Measurements from ENCODE around the gene ABCC4.
"Not testable (repeated sequence)": the region's sequence is repeated elsewhere in the genome, so short reads cannot be mapped to it uniquely, and the experiment has no call there.

The ABCC4 gene

DNA sequence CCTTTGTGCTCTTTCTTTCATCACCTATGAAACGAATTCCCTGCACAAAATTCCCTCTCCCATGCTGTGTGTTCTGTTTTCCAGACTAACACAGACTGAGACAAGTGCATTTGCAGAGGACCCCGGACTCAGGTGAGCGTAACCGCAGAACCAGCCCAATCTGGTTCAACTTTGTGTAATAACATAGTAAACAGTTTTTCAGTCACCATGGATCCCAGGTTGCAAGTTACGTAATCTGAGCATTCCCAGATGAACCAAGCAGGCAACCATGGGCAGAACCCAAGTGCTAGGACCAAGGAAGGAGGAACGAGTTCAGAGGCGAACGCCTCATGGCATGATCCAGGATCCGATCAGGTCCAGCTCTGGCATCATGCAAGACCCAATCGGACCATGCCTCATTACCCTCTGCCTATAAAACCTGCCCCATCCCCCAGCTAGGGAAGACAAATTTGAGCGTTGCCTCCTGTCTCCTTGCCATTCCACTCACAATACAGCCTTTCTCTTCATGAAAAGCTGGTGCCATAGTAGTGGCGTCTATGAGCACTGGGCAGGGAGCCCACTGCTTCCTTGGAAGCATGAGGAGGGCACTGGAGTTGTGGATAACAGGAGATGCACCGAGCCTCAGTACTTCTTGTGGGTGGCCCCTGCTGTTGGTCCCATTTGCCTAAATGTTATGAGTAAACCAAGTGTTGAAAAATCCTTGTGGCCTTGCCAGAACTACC lies 107.6 kb downstream of the ABCC4 start:
- no peak for DNase-seq

DNA sequence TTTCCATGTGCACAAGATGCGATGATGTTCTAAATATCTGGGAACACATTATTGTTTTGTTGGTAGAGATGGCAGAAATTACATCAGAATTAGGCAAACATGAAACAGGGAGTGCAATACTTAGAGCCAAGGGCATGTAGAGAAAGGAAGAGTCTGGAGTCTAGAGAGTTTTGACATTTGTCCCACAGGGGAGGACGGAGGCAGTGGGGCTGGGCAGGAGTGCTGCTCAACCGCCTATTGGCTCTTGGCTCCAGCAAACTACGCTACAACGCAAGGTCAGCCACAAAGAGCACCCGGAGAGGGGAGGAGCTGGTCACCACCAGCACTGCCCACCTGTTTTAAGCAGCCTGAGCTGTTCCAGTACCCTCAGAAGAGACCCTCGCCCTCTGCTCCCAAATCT lies 108.3 kb downstream of the ABCC4 start:
- DNase-seq, result no peak

DNA sequence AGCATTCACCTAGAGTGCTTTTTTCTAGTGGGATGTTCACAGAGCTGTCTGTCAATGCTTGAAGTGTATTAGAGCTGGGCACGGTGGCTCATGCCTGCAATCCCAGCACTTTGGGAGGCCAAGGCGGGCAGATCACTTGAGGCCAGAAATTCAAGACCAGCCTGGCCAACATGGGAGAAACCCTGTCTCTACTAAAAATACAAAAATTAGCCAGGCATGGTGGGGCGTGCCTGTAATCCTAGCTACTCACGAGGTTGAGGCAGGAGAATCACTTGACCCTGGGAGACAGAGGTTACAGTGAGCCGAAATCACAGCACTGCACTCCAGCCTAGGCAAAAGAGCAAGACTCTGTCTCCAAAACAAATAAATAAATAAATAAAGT lies 108.7 kb downstream of the ABCC4 start:
- DNase-seq, result not testable (repeated sequence)

DNA sequence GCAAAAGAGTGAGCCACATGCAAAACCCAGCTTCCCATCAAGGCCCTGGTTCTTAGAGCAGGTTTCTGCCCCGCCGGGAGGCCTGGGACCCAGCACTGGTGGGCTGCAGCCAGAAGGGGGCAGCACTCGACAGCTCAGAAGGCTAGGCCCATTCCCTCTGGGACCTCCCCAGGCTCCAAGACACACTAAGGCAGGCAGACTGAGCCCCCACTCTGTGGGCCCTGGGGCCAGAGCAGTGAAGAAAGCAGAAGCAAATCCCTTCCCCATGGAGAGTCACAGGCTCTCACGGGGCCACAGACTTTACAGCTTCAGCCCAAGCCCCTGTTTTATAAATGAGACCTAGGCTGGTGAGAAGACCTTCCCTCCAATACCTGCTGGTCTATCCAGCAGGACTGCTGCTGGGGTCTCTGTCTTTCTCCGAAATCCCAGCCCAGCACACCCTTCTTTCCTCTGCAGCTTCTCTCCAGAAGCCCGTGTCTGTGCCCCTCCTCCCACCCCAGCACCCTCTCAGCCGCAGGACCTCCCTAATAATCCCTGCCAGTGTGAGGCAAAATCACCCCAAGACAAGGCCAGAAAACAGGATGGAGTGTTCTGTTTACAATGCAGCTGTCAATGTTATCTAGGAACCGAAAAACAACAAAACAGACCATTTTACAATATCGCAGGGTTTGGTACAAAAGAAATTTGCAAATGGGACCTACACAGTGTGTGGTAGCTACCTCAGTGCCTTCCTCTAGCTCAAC lies 109.3 kb downstream of the ABCC4 start:
- peak; percentile 46 for DNase-seq

DNA sequence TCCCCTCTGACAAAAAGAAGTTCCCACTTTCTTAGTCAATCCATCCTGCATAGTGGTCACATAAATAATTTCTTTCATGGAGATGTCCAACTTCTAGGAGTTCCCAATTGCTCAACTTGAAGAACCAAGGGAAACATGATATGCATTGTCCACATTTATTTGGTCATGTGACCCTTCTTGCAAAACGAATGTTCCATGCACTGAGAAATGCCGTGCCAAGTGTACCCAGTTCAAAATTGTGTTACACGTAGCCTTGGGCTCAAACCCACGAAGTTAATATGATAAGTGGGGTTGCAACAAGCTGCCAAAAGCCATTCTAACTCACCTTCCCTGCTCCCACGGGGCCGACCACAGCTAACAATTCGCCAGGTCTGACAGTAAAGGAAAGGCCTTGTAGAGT lies 113.1 kb downstream of the ABCC4 start:
- no peak for DNase-seq

DNA sequence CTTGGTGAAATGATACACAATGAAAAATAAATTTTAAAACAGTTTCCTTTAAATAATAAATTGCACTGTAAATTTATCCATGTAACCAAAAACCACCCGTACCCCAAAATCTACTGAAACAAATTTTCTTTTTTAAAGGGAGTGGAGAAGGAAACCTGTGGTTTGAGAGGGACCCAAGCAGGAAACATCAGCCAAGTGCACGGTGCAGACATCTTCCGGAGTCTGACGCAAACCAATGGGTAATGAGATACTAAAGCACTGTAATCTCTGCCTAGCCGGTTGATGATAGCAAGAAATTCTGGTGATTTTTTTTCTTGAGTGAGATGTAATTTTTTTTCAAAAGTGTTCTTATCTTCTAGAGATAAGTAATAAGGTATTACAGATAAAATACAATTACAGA lies 115.4 kb downstream of the ABCC4 start:
- peak; percentile 45 for DNase-seq

DNA sequence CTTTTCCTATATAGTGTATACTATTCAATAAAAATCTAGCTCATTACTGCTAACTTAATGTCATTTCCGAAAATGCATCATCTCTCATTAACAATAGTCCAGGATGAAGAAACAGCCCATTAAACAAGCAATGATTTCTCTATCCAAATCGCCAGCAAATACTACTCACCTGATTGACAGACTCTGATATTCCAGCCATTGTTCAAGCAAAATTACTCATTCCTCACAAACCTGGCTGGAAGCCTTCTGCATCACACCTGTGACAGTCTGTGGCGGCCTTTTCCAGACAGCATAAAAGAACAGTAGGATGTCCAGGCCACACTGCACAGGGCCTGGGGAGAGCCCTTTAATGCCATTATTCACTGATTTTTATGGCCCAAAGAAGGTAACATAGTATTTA lies 115.9 kb downstream of the ABCC4 start:
- no peak for DNase-seq

DNA sequence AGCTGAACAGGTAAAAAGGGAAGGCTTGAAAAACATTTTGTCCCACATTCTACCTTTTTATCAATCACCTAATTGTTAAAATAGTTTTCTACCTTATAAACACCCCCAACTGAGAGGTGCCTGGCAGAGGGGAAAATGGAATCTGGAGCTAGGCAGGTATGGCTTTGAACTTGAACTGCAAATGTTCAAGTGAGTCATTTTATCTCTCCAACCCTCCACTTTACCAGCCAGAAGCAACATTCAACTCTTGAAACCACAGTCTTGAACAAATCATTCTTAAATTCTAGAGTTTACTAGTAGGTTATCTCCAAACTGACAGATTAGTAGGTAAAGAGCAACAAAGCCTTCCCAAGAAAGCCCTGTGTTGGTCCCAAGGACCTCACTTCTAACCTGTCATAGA lies 116.9 kb downstream of the ABCC4 start:
- no peak for DNase-seq

DNA sequence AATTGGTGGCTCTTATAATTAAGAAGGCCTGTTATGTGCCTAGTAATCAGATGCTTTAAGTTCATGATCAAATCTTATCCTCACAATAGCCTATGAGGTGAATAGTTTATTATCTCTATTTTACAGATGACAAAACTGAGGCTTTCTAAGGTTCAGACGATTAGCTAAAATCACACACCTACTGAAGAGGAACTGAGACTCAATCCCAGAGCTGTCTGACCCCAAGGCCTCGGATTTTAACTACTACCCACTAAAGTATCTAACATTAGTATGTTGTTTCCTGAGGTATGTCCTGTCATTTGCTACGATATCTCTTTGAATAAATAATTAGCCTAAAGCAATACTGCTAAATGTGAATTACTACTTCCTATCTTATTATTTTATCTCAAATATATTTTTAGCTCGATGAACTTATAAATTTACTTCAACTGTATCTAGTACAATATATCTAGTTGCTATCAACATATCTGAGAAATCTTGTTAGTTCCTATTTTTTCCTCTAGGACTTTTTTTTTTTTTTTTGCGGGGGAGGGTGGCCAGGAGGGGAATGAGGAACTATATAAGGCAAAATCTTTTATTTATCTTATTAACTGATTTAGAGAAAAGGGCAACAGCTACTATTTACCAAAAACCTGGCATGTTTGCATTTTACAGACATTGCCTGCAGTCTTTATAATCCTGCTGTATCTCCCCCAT lies 118.5 kb downstream of the ABCC4 start:
- no peak for DNase-seq

DNA sequence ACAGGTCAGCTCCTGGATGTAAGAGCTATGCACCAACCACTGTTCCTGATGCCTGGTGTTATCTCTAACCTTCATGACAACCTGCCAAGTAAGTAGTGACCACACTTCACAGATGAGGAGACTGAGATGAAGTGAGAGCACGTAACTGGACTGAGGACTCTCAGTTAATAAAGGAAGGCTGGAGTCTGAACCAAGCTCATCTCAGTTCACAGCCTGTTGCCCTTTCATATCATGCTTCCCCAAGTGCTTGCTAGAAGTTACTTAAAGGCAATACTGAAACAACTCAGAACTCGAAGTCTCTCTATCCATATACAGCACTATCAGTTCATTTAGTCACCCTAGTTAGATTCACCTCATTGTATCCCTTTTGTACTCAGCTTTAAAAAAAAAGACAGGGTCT lies 119.7 kb downstream of the ABCC4 start:
- no peak for DNase-seq

DNA sequence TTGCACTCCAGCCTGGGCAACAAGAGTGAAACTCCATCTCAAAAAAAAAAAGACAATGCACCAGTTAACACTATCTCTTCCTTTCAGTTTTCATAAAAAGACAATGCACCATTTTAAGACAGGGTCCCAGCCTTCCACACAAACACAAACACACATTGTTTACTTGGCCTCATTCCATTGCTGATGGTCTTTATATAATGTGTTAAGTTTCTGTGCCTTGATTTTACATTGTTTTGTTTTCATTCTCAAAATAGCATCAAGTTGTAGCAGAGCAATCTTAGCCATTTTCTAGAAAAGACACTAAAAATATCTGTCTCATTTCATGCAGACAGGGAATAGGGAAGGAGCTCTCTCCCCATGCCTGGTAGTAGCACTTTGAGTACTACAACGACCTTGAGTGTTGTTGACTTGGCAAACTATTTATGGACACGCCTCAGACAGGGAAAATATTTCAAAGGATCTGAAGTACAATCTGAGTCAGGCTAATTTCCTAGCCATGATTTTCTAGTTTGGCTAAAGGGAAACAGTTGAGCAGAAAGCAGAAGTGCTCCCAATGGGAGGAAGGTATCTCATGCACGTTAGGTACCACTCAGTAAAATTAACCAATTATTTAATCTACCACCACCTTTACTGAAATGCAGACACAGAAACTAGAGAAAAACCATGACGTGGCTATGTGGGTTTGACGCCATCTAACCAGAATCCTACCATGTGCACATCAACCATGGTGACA lies 120.6 kb downstream of the ABCC4 start:
- no peak for DNase-seq

DNA sequence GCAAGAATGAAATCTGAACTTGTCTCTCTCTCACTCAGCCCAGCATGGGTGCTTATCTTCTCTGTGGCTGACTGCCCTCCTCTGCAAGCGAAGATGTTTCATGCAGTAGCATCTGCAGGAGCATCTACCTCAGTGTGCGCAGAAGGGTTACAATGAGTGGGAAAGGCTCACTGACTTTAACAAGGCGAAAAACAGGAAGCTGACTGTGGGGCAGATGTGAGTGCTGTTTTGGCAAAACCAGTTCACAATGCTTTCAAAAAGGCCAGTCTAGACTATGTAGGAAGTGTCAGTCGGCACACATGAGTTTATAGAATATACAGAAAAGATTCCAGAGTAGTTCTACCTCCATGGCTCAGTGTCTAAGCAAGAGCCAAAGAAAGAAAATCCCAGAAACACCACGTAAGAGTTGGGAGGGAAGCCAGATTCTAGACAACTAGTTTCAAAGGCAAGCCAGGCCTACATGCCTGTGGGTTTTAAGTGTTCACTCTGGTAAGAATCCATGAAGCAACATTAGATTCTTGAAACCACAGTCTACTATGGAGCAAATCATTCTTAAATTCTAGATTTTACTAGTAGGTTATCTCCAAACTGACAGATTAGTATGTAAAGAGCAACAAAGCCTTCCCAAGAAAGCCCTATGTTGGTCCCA lies 124.5 kb downstream of the ABCC4 start:
- no peak for DNase-seq

DNA sequence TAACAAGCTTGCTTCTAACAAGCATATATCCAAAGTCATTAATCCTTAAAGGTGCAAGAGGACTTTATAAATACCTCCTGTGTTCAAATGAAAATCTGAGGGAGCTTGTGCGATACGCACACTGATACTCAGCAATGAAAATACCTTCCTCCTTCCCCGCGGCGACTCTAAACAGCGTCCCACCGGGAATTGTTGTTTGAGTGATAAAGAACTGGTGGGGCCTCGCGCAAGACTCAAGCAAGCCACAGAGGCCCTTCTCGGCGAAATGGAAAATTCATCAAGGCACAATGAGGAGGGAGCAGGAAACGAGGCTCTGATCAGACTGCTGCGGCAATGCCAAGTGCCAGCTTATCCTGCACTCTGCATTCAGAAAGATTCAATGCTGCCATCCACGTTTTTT lies 126.7 kb downstream of the ABCC4 start:
- DNase-seq, result no peak

DNA sequence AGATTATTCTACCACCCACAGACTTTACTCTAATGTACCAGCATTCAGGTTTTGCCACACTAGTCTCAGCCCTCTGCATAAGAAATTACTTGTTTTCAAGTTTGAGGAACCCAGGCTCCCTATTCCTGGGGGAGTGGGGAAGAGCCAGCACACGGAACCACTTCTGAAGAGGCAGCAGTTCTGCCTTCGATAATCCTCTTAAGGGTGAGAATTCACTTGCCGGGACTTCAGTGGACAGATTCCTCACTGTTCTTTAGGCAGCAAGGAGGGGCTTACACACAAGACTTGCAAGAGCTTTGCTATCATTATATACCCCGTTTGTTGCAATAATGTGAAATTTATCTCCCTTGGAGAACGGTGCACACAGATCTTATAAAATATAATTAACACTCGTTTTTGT lies 133.1 kb downstream of the ABCC4 start:
- DNase-seq, result no peak

DNA sequence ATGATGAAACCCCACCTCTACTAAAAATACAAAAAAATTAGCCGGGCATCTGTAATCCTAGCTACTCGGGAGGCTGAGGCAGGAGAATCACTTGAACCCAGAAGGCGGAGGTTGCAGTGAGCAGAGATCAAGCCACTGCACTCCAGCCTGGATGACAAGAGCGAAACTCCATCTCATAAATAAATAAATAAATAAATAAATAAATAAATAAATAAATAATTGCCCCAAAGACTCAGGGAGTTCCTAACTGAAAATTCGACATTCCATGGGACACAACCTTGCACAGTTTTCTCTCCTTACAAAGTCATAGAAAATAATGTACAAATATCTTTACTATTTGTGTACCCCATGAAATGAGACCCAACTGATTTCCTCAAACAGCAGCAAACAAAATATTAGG lies 134.2 kb downstream of the ABCC4 start:
- DNase-seq, result not testable (repeated sequence)

DNA sequence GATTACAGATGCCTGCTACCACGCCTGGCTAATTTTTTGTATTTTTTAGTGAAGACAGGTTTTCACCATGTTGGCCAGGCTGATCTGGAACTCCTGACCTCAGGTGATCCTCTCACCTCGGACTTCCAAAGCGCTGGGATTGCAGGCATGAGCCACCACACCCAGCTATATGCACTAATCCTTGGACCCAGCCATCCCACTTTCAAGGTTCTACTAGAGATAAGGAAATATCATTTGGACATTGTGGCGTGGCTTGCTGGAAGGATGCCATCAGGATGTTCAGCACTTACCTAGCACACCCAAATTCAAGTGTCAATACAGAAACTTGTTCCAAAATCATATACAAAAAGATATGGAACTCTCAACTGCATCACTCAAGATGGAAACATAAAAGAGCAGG lies 136.4 kb downstream of the ABCC4 start:
- DNase-seq, result no peak

DNA sequence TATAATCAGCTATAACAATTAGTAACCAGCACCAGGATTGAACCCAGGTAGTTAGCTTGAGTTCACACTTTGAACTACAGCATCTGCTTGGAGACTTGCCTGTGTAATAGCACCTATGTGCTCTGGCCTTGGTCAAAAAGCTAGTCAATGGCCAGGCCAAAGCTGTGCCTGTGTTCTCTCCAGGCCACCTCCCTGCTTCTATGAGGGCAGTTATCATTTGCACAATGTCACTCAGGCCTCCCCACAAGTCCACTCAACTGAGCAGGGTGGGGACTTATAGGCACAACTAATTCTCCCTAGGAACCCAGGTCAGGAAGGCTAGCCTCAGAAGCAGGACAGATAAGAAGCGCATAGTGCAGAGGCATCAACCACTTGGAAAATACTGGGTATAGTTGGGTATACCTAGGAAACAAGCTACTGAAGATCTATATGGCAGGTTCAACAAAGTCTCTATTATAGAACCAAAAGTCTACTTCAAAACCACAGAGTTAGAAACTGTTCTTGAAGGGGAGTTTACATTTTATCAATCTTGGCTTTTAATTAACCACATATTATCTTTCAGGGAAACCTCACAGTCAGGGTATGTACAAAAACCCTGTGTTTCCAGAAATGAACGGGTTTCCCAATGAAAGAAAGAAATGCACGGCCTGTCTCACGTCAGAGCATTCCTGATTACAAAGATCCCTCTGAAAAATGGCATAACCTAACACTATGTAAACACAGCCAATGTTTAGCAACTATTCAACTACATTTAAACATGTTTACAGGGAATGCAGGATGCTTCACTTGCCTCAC lies 140.9 kb downstream of the ABCC4 start:
- no peak for DNase-seq

DNA sequence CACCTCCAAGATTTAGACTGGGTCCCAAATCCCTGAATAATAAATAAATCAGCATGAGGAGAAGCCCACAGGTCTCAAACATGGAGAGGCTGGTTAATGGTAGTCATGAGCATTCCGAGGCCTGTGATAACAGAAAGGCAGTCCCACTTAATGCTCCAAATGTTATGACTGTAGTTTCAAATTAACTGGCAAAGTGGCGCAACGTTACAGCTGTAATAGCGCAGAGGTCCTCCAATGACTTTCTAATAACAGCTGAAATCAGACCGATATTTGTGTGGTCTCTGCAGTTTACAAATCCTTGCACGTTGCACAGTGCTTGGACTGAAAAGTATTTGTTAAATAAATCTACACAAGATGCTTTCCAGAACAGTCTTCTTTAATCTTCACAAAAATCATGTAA lies 141.8 kb downstream of the ABCC4 start:
- no peak for DNase-seq

DNA sequence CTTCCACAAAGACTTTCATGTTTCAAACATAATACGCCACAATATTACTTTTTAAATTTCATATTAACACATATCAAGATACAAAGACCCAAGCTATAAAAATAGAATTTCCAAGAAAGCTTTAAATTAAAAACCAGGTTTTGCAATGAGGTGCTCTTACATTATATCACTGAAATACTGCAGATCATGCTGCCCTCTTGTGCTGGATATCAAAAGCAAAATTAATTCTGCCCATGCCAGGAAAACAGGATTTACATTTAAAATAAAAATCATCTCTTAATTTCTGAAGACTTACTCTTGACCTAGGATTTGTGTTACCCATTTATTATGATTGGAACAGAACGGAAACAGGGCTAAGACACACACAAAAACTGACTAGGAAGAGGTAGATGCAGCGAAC lies 145.0 kb downstream of the ABCC4 start:
- DNase-seq, result no peak

DNA sequence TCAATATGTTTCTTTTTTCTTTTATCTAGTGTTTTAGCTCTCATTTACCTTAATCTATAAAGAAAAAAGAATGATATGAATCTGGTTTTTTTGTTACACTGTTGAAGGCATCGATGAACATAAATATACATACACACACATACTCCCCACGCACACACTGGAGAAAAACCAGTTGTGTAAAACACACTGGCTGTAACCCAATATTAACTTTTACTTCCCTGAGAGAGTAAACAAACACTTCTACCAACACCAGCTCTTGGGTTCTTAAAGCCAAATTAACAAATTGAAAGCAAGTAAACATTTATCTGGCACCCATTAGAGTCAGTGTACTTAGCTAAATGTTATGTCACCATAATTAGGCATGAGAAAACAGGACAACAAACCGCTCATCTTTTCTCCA lies 145.7 kb downstream of the ABCC4 start:
- no peak for DNase-seq

DNA sequence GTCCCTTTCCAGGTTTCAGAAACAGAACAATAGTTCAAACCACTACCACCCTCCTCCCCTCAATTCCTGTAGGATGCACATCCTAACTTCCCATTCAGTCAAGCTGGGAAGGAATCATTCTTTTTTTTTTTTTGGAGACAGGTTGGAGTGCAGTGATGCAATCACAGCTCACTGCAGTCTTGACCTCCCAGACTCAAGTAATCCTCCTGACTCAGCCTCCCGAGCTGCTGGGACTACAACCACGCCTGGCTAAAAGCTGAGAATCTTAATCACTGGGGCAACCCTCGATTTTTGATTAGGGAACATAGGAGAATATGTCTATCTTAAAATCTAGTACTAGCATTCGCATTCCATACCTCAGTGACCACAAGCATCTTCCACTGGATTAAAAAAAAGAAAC lies 146.2 kb downstream of the ABCC4 start:
- no peak for DNase-seq

DNA sequence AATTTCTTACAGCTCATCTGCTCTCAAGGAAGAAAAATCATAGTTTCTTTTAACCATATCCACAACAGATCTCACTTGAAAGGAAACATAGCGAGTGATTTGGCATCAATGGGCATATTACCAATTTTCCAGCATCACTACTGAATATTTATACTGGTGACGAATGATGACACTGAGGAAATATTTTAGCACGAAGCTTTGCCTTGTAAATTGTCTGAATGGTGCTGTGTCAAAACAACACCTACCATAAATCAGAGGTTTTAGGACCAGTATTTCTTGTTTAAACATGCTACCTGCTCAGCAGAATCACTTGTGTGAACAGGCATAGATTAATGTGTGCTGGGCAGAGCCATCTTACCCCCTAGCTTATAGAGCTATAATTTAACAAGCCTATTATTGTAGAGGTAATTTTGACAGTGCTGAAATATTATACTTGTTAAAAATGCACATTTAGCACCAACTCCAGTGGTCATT lies 146.8 kb downstream of the ABCC4 start:
- no peak for DNase-seq
